Spinal cord (tissue), 10 donors: Measurements from ENCODE around the gene SLC4A1AP. TPM values are rescaled to one million over a fixed set of nuclear protein-coding genes. Genes with fewer than 3 reads are reported as not detected.
A peak's percentile ranks its signal among the peaks of the same experiment; 100 is the strongest.

ENCODE experiments used
- DNase-seq, 6 donors: peaks; one replicate each; pipeline versions ENCODE4 v3.0.0 to v3.0.0-alpha.2; 2013 to 2015; ENCODE audit warnings: low spot score in 6 of 6, low read depth in 4 of 6
- H3K27ac ChIP-seq: one replicate; pipeline ENCODE4 v1.5.1; 2013; ENCODE audit warnings: low read depth, low read length, control low read depth
- H3K27me3 ChIP-seq: one replicate; pipeline ENCODE4 v1.6.1; 2013; ENCODE audit warnings: low read length; ENCODE audit not compliant: control insufficient read depth, insufficient read depth
- H3K36me3 ChIP-seq: one replicate; pipeline ENCODE4 v1.6.1; 2013; ENCODE audit warnings: low read length; ENCODE audit not compliant: control insufficient read depth, insufficient read depth
- H3K4me1 ChIP-seq: one replicate; pipeline ENCODE4 v1.6.1; 2013; ENCODE audit warnings: low read length; ENCODE audit not compliant: control insufficient read depth, insufficient read depth
- H3K4me3 ChIP-seq: one replicate; pipeline ENCODE4 v1.5.1; 2013; ENCODE audit warnings: low read depth, low read length, control low read depth
- H3K9me3 ChIP-seq: one replicate; pipeline ENCODE4 v1.6.1; 2013; ENCODE audit warnings: low read length; ENCODE audit not compliant: control insufficient read depth, insufficient read depth
- WGBS: methylation state at CpG from one replicate; pipeline ENCODE4 v1.1.5; 2013; ENCODE audit warnings: missing lambda C conversion rate; ENCODE audit not compliant: insufficient coverage; 5-methylcytosine and 5-hydroxymethylcytosine counted together
- polyA plus RNA-seq, 2 donors: library from polyadenylated mRNA; unstranded; fragments of 120-200 nt; gene quantifications; one replicate each; pipeline ENCODE4 v1.2.1, GENCODE V29; 2013; ENCODE audit not compliant: insufficient read length in 2 of 2
- small RNA-seq: library from RNA; depleted of rRNA; stranded (forward); fragments of <200 nt; gene quantifications from one replicate; pipeline ENCODE3, GENCODE V24; 2014; ENCODE audit warnings: low replicate concordance
- total RNA-seq, 2 donors: library from RNA; depleted of rRNA in 1 of 2; stranded (reverse); fragments of 120-200 nt in 1 of 2; fragments of >200 nt in 1 of 2; gene quantifications; one replicate each; pipeline versions ENCODE4 v1.2.3 to v1.2.4, GENCODE V29; 2013 to 2014
- donor health status: healthy.

The SLC4A1AP gene
- total and polyA plus RNA-seq, 4 donors, result 28.1 to 35.5 (median 33.6) TPM

DNA sequence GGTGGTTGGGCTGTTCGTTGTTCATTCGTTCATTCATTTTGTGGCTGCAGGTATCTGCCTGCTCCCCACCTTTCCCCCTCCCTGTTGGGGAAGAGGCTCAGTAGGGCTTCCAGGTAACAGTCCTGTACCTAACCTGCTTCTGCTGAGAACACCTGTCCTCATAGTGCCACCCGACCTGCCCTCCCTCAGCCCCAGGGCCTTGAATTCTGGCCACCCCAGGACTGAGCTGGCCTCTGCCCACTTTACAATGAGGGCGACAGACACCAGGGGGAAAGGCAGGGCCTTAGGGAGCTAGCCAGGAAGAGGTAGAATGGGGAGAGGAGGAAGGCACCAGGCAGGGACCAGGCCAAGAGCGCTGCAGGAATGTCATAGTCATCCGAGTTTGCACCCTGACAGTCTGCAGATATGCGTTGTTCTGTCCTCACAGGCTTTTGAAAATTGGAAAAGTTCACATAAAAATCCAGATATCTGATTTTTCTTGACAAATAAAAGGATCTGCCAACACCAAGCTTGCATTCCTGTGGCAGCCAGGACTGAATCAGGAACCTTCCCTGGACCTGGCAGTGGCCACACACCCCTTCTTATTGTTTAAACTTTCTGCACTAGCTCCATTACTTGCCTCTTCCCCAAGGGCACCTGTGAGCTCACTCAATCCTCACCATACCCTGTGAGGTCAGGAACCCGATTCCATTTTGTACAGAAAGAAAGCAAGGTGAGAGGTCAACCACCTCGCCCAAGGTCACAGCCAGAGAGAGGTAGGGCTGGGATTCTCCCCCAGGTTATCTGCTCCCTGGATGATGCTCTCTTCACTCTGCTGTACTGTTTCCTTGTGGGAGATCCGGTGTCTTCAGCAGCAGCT lies 72.6 kb downstream of the SLC4A1AP start:
- no peak for DNase-seq
- WGBS, result 100% methylated on average over 7 of the region's 10 CpGs
- H3K36me3 ChIP-seq, result no peaks in the 10 kb centered on the region
- peak overlapping the region; percentile 45 for H3K4me3 ChIP-seq
- peaks cover 2% of the 10 kb centered on the region for H3K9me3 ChIP-seq
- H3K27ac ChIP-seq, result no peak overlapping the region
- H3K4me1 ChIP-seq, result peaks cover 13% of the 10 kb centered on the region
- H3K27me3 ChIP-seq, result no peaks in the 10 kb centered on the region

DNA sequence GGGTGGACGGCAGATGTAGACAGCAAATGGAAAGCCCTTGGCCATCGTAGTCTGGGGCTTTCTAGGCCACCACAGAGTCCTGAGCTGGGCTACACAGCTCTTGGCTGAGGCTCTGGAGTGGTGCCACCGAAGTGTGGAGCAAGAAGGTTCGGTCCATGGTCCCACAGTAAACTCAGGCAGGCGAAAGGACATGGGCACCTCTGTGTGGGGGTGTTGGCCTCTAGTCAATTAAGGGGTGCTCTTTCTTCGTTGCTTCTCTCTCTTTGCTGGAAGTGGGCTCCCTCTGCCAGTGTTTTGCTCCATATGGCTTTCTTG lies 73.2 kb downstream of the SLC4A1AP start:
- H3K9me3 ChIP-seq, result peaks cover 2% of the 10 kb centered on the region
- H3K4me1 ChIP-seq, result peaks cover 13% of the 10 kb centered on the region
- no peaks in the 10 kb centered on the region for H3K27me3 ChIP-seq
- H3K36me3 ChIP-seq, result no peaks in the 10 kb centered on the region
- 100% methylated on average over 5 of the region's 6 CpGs for WGBS
- no peak overlapping the region for H3K4me3 ChIP-seq
- no peak for DNase-seq
- H3K27ac ChIP-seq, result no peak overlapping the region

DNA sequence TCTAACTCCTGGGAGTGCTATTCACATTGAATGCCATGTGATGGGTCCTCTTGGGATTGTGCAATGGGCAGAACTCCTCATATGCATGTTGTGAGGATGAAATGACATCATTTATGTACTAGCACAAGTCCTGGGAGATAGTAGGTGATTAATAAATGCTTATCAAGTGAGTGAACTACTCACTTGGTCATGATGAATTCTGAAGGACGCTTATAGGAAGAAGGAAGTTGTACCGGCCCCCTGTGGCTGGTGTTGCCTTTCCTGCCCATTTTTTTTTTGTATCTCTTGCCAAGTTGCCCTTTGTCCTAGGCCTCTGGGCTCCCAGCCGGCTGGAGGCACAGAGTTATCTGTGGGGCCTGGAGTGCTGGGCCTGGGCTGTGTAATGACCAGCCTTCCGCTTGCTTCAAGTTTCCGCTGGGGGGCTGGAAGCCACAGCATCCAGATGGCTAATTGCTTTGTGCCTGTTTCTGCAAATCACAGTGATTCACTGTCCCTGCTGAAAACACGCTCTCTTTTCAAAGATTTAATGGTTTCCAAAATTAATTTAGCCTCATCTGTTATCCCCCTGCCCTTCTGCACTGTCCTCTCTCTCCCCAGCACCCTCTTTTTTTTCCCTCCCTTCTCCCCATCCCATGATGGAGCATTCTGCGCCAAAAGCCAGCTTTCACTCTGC lies 74.1 kb downstream of the SLC4A1AP start:
- DNase-seq, result peak in 1 of 6 donors; percentile 64
- 50% methylated on average over 6 of the region's 7 CpGs for WGBS
- no peak overlapping the region for H3K27ac ChIP-seq

DNA sequence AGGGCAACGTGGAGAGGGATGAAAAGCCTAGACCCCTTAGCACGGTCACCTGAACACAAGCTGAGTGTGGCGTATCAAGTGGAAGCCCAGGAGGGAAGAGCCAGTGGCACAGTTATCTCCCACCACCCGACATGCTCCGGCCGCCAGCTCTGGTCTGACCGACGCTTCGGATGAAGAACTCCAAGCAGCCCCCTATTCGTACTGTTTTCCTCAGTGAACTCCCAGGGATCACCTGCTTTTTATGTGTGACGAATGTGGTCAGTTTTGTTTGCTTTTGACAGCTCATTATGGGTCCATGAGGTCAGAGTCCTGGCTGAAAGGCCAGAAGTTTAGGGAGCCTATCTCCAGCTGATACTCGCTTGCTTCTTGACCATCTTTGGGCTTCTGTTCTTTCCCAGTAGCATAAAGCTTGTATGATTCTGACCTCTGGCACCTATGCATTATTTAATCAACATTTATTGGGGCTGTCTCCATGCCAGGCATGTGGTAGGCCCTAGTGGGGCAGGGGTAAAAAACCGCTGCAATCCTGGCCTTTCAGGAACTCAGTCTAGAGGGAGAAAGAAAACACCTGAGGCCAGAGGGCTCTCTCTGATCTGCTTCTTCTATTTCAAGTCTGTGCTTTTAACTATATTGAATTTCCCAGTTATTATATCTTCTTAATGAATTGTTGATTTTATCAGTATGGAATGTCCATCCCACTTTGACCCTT lies 74.8 kb downstream of the SLC4A1AP start:
- H3K27me3 ChIP-seq, result no peaks in the 10 kb centered on the region
- no peak overlapping the region for H3K27ac ChIP-seq
- H3K4me1 ChIP-seq, result peaks cover 13% of the 10 kb centered on the region
- H3K36me3 ChIP-seq, result no peaks in the 10 kb centered on the region
- WGBS, result 83% methylated on average over 13 of the region's 13 CpGs
- H3K9me3 ChIP-seq, result peaks cover 2% of the 10 kb centered on the region
- DNase-seq, result no peak
- no peak overlapping the region for H3K4me3 ChIP-seq

More for the DNA sequence above, 74.1 kb downstream of the SLC4A1AP start:
- H3K9me3 ChIP-seq, result peaks cover 2% of the 10 kb centered on the region
- no peak overlapping the region for H3K4me3 ChIP-seq
- H3K27me3 ChIP-seq, result no peaks in the 10 kb centered on the region
- no peaks in the 10 kb centered on the region for H3K36me3 ChIP-seq
- H3K4me1 ChIP-seq, result peaks cover 13% of the 10 kb centered on the region

DNA sequence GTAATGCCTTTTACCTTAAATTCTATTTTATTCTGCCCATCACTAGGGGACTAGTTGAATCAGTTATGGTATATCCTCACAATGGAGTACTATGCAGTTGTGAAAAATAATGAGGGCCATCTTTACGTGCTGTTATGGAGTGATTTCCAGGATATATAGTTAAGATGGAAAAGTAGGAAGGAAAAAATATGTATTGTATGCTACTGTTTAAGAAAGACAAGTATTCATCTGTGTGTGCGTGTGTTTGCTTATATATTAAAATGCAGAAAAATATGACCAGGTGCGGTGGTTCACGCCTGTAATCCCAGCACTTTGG lies 75.3 kb downstream of the SLC4A1AP start:
- Histone ChIP-seq H3K4me3 (no peak overlapping the region), H3K27ac (no peak overlapping the region)
- 89% methylated on average over 4 of the region's 4 CpGs for WGBS

DNA sequence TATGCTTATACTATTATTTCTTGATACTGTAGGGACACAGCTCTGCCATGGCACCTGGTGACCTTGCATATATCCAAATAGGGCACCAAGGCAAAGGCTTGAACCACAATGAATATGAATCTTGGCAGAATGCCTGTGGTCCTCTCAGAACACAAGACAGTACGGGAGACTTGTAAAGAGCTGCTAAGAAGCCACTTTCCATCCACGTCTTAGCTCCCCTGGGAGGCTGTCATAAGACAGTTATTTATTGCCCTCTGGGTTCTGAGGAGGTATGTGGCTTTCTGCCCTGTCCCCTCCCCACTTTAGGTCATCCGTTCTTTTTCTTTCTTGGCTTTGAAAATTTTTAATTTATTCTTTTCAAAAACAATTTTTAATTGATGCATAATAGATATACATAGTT lies 78.0 kb downstream of the SLC4A1AP start:
- H3K9me3 ChIP-seq, result peaks cover 2% of the 10 kb centered on the region
- DNase-seq, result no peak
- H3K27ac ChIP-seq, result no peak overlapping the region
- no CpG with 5 or more reads among the region's 3 CpGs for WGBS
- H3K36me3 ChIP-seq, result no peaks in the 10 kb centered on the region
- H3K27me3 ChIP-seq, result no peaks in the 10 kb centered on the region
- no peak overlapping the region for H3K4me3 ChIP-seq
- no peaks in the 10 kb centered on the region for H3K4me1 ChIP-seq

More for the DNA sequence above, 75.3 kb downstream of the SLC4A1AP start:
- no peaks in the 10 kb centered on the region for H3K27me3 ChIP-seq
- H3K4me1 ChIP-seq, result peaks cover 13% of the 10 kb centered on the region
- DNase-seq, result no peak
- peaks cover 2% of the 10 kb centered on the region for H3K9me3 ChIP-seq
- H3K36me3 ChIP-seq, result no peaks in the 10 kb centered on the region

DNA sequence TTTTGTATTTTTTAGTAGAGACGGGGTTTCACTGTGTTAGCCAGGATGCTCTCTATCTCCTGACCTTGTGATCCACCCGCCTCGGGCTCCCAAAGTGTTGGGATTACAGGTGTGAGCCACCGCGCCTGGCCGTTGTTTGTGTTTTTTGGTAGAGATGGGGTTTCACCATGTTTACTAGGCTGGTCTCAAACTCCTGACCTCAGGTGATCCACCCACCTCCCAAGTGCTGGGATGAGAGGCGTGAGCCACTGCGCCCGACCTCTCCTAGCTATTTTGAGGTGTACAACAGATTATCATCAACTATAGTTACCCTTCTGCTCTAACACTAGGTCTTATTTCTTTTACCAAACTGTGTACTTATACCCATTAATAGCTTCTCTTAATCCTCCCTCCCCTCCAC lies 78.9 kb downstream of the SLC4A1AP start:
- H3K27me3 ChIP-seq, result no peaks in the 10 kb centered on the region
- peaks cover 2% of the 10 kb centered on the region for H3K9me3 ChIP-seq
- WGBS, result 96% methylated on average over 4 of the region's 9 CpGs
- H3K4me3 ChIP-seq, result no peak overlapping the region
- H3K4me1 ChIP-seq, result no peaks in the 10 kb centered on the region
- no peak for DNase-seq
- H3K36me3 ChIP-seq, result no peaks in the 10 kb centered on the region
- H3K27ac ChIP-seq, result no peak overlapping the region

Small RNA genes within 50 kb of the gene (small RNA-seq; reads per million reads assigned to genes)
- gene RF00340, result not detected

Other genes starting within 250 kb of the SLC4A1AP start
- 10 to 100 TPM; 80.1 to 92.1 TPM for gene NRBP1, start 235.3 kb upstream of the SLC4A1AP start, total RNA-seq
- gene NRBP1, start 235.3 kb upstream of the SLC4A1AP start, polyA plus RNA-seq, result 100 to 1,000 TPM; 119 to 133 TPM
- under 1 TPM in 1 of 2 donors, not detected in 1; 0.72 TPM for gene KRTCAP3, start 221.5 kb upstream of the SLC4A1AP start, total RNA-seq
- 1 to 10 TPM; 2.6 to 5.2 TPM for gene KRTCAP3, start 221.5 kb upstream of the SLC4A1AP start, polyA plus RNA-seq
- 10 to 100 TPM; 35.0 to 48.4 TPM for gene IFT172, start 174.1 kb upstream of the SLC4A1AP start, total RNA-seq
- gene IFT172, start 174.1 kb upstream of the SLC4A1AP start, polyA plus RNA-seq, result 10 to 100 TPM; 40.1 to 68.0 TPM
- gene FNDC4, start 168.7 kb upstream of the SLC4A1AP start, total RNA-seq, result 10 to 100 TPM; 42.5 to 50.8 TPM
- 100 to 1,000 TPM; 134 to 137 TPM for gene FNDC4, start 168.7 kb upstream of the SLC4A1AP start, polyA plus RNA-seq
- gene GCKR, start 167.1 kb upstream of the SLC4A1AP start, total RNA-seq, result under 1 TPM; 0.20 to 0.77 TPM
- gene GCKR, start 167.1 kb upstream of the SLC4A1AP start, polyA plus RNA-seq, result 1 to 10 TPM; 1.7 to 2.9 TPM
- gene ZNF512, start 80.8 kb upstream of the SLC4A1AP start, total RNA-seq, result 10 to 100 TPM; 38.6 to 63.0 TPM
- 10 to 100 TPM; 55.6 to 59.5 TPM for gene ZNF512, start 80.8 kb upstream of the SLC4A1AP start, polyA plus RNA-seq
- 10 to 100 TPM in 1 of 2 donors, 1 to 10 TPM in 1; 9.7 to 12.8 TPM for gene CCDC121, start 34.9 kb upstream of the SLC4A1AP start, total RNA-seq
- 1 to 10 TPM; 6.5 to 7.4 TPM for gene CCDC121, start 34.9 kb upstream of the SLC4A1AP start, polyA plus RNA-seq
- gene GPN1, start 34.8 kb upstream of the SLC4A1AP start, total RNA-seq, result 10 to 100 TPM; 33.2 to 35.8 TPM
- gene GPN1, start 34.8 kb upstream of the SLC4A1AP start, polyA plus RNA-seq, result 10 to 100 TPM; 42.2 to 45.4 TPM
- 10 to 100 TPM; 34.8 to 49.7 TPM for gene SUPT7L, start 275 bp upstream of the SLC4A1AP start, total RNA-seq
- 10 to 100 TPM; 50.2 to 57.9 TPM for gene SUPT7L, start 275 bp upstream of the SLC4A1AP start, polyA plus RNA-seq
- gene MRPL33, start 107.8 kb downstream of the SLC4A1AP start, total RNA-seq, result 100 to 1,000 TPM in 1 of 2 donors, 10 to 100 TPM in 1; 83.6 to 178 TPM
- gene MRPL33, start 107.8 kb downstream of the SLC4A1AP start, polyA plus RNA-seq, result 100 to 1,000 TPM in 1 of 2 donors, 10 to 100 TPM in 1; 94.7 to 102 TPM
- gene RBKS, start 226.5 kb downstream of the SLC4A1AP start, total RNA-seq, result 1 to 10 TPM; 3.8 TPM
- gene RBKS, start 226.5 kb downstream of the SLC4A1AP start, polyA plus RNA-seq, result 1 to 10 TPM; 3.5 to 5.0 TPM
- 10 to 100 TPM; 28.1 to 36.1 TPM for gene BABAM2, start 226.8 kb downstream of the SLC4A1AP start, total RNA-seq
- 10 to 100 TPM; 37.9 to 40.4 TPM for gene BABAM2, start 226.8 kb downstream of the SLC4A1AP start, polyA plus RNA-seq